ENCODE measurements around the gene SEMA4B. TPM values are rescaled to one million over a fixed set of nuclear protein-coding genes. Genes with fewer than 3 reads are reported as not detected.
A peak's percentile ranks its signal among the peaks of the same experiment; 100 is the strongest.

Gene SEMA4B
- total RNA-seq (2021; fragmentation: NEBNext Ultra II Directional; extraction: Animal tissue kit (Norgen Biotek cat#: 25700)) (42.7 and 43.6 TPM in 2 replicates), polyA plus RNA-seq (2011; rRNA removed) (43.0 and 62.4 TPM in 2 replicates), polyA minus RNA-seq (2011; rRNA and poly(A)+ RNA removed) (34.0 and 63.8 TPM in 2 replicates)
- polyA plus RNA-seq (2011; cell fraction: cytosol; rRNA removed): 31.1 TPM
- polyA plus RNA-seq (2011; cell fraction: nucleus; rRNA removed): 103 TPM
- polyA plus RNA-seq (2012, experiment 1 of 2): 29.8 to 49.9 TPM (median 46.1 TPM) in 4 replicates
- 37.6 TPM for polyA plus RNA-seq (2012, experiment 2 of 2)
- 71.9 TPM for polyA plus RNA-seq (2013, experiment 1 of 2)
- polyA plus RNA-seq (2013, experiment 2 of 2): 65.7 TPM
- polyA minus RNA-seq (2011; cell fraction: cytosol; rRNA and poly(A)+ RNA removed): 52.3 TPM
- polyA minus RNA-seq (2011; cell fraction: nucleus; rRNA and poly(A)+ RNA removed): 41.9 TPM
- long read RNA-seq, experiment 1, transcript SEMA4B-202 (14 exons, 3,807 nt): major isoform, 10 of 41 reads
- long read RNA-seq, experiment 1, partial matches to known transcripts: 12 of 41 reads
- long read RNA-seq, experiment 1, other reads (novel, unspliced or antisense): 18 of 41 reads
- long read RNA-seq, experiment 2: 0 reads

GRCh38 chr15:90201130-90201943 is at the start of gene SEMA4B:
TSS of gene SEMA4B (plus strand) at chr15:90201330. CDS start at chr15:90201579, 249 bp downstream.
- H2BK20ac ChIP-seq (ENCODE audit: low read length): peak within 1 kb of the TSS; percentile 80; the same call in 1 of the 2 replicates
- CTCF ChIA-PET (ENCODE audit: partially characterized antibody): interaction anchor here (0.6 to 12.6 kb wide), 15 partner anchors 10 to 1395 kb away, joined by 3 to 182 read pairs (median 3); partner anchors contain the start of genes CIB1, GDPGP1 and IDH2
- peak within 1 kb of the TSS; percentile 65; the same call in 1 of the 2 replicates for H2AFZ ChIP-seq (ENCODE audit: low read length)
- H4K91ac ChIP-seq (replicated peaks; ENCODE audit: insufficient read length, low read length): peak within 1 kb of the TSS; percentile 92
- H3K79me2 ChIP-seq (ENCODE audit: control insufficient read depth in 1 of 2, insufficient read depth in 2 of 2, low read length in 2 of 2): peaks cover 9 to 41% of the 10 kb centered on the region in 2 experiments
- 3% methylated on average over 17 of the region's 88 CpGs; no CpG with 5 or more reads in 1 of the 2 experiments for WGBS, 2 experiments (ENCODE audit: extremely low coverage in 1 of 2, insufficient coverage in 1 of 2, insufficient read length in 1 of 2, insufficient replicate concordance in 2 of 2, low coverage in 1 of 2, low lambda C conversion rate in 2 of 2, missing lambda C conversion rate in 1 of 2)
- peak within 1 kb of the TSS; percentile 93 for H4K8ac ChIP-seq (ENCODE audit: extremely low read depth, insufficient read depth, low read length)
- H2BK12ac ChIP-seq (ENCODE audit: low read depth, low read length): peak within 1 kb of the TSS; percentile 80; the same call in 1 of the 2 replicates
- H4K5ac ChIP-seq (ENCODE audit: insufficient read length, low read depth, low read length): peak within 1 kb of the TSS; percentile 83
- peak within 1 kb of the TSS; percentile 95 for H3K18ac ChIP-seq (ENCODE audit: extremely low read depth, low read length)
- no peaks in the 10 kb centered on the region for H3K27me3 ChIP-seq (replicated peaks in 1 of 4; ENCODE audit: control insufficient read depth in 3 of 4, extremely low read depth in 1 of 4, insufficient read depth in 3 of 4, low read length in 3 of 4)
- peak within 1 kb of the TSS; percentile 87 for H3K56ac ChIP-seq (replicated peaks; ENCODE audit: insufficient read length, low read depth, low read length)
- peaks cover 0 to 21% (median 7%) of the 10 kb centered on the region in 4 experiments; a peak in 5 of 7 replicates for H3K4me1 ChIP-seq (replicated peaks in 1 of 4; ENCODE audit: control insufficient read depth in 3 of 4, insufficient read depth in 4 of 4, low read length in 3 of 4)
- H2BK15ac ChIP-seq (ENCODE audit: low read length): peak within 1 kb of the TSS; percentile 72; the same call in 1 of the 2 replicates
- DNase-seq (ENCODE audit: low read depth in 1 of 2, low spot score in 2 of 2): peak in 1 of 2 experiments; percentile 90
- peak within 1 kb of the TSS; percentile 55 to 95 (median 81) for H3K4me3 ChIP-seq (ENCODE audit: extremely low read depth in 1 of 4, insufficient read depth in 2 of 4, low read depth in 3 of 4, low read length in 4 of 4)
- H3K23me2 ChIP-seq (ENCODE audit: low read depth, low read length): peaks cover 16% of the 10 kb centered on the region
- FAIRE-seq: no peak
- peak within 1 kb of the TSS; percentile 85 to 86 for H3K4me2 ChIP-seq (ENCODE audit: insufficient read depth in 1 of 2, low read depth in 2 of 2, low read length in 2 of 2)
- H3K9ac ChIP-seq (replicated peaks in 1 of 4; ENCODE audit: extremely low read depth in 1 of 4, low read depth in 3 of 4, low read length in 3 of 4): peak within 1 kb of the TSS; percentile 55 to 85 (median 62)
- H3K36me3 ChIP-seq (ENCODE audit: control insufficient read depth in 2 of 4, insufficient read depth in 4 of 4, low read length in 3 of 4): peaks cover 0 to 2% (median 0%) of the 10 kb centered on the region in 4 experiments; a peak in 4 of 8 replicates
- H3K27ac ChIP-seq (ENCODE audit: low read depth, low read length): peak within 1 kb of the TSS; percentile 64; the same call in 1 of the 2 replicates
- H2BK5ac ChIP-seq (ENCODE audit: low read depth, low read length): peak within 1 kb of the TSS; percentile 91; the same call in 1 of the 2 replicates
- peaks cover 15% of the 10 kb centered on the region for H3K79me1 ChIP-seq (ENCODE audit: low read depth, low read length)
- H3K4ac ChIP-seq (replicated peaks; ENCODE audit: insufficient read length, low read depth, low read length): peak within 1 kb of the TSS; percentile 57
- H2BK120ac ChIP-seq (replicated peaks; ENCODE audit: low read depth, low read length): peak within 1 kb of the TSS; percentile 82
- no peaks in the 10 kb centered on the region for H3K9me3 ChIP-seq (ENCODE audit: insufficient read depth in 2 of 2, low read depth in 1 of 2, low read length in 1 of 2)
- POLR2A ChIA-PET (ENCODE audit: partially characterized antibody): interaction anchor here (0.7 to 3.3 kb wide), 19 partner anchors 9 to 307 kb away, joined by 3 to 25 read pairs (median 4); partner anchors contain the start of genes AP3S2, CIB1, GDPGP1 and IDH2
- no peak within 1 kb of the TSS for H2AK5ac ChIP-seq (ENCODE audit: low read depth, low read length)
- peaks cover 6 to 27% of the 10 kb centered on the region in 2 experiments for H4K20me1 ChIP-seq (replicated peaks in 1 of 2; ENCODE audit: control insufficient read depth in 1 of 2, insufficient read depth in 2 of 2, low read length in 2 of 2)
- H3K23ac ChIP-seq (ENCODE audit: insufficient read length): peak within 1 kb of the TSS; percentile 71
- H3K14ac ChIP-seq (ENCODE audit: insufficient read length): no peak within 1 kb of the TSS
- no peak; a peak in 1 of 4 replicates for TF ChIP-seq SIN3A (conservative IDR thresholded peaks at IDR 0.05 in 1 of 2, IDR thresholded peaks at IDR 0.05 in 1 of 2; ENCODE audit: low read depth in 1 of 2, low read length in 2 of 2)
- TF ChIP-seq ASH2L (IDR thresholded peaks at IDR 0.05; ENCODE audit: low read length): peak; percentile 60
- TF ChIP-seq, protein P1, sequence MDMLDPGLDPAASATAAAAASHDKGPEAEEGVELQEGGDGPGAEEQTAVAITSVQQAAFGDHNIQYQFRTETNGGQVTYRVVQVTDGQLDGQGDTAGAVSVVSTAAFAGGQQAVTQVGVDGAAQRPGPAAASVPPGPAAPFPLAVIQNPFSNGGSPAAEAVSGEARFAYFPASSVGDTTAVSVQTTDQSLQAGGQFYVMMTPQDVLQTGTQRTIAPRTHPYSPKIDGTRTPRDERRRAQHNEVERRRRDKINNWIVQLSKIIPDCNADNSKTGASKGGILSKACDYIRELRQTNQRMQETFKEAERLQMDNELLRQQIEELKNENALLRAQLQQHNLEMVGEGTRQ (IDR thresholded peaks at IDR 0.05; ENCODE audit: low read length): no peak
- TF ChIP-seq RFX5 (IDR thresholded peaks at IDR 0.05; ENCODE audit: borderline replicate concordance, low read depth, low read length): no peak
- peak; percentile 89 for TF ChIP-seq KDM4A (IDR thresholded peaks at IDR 0.05; ENCODE audit: low read depth, low read length, severe bottlenecking)
- no peak for TF ChIP-seq BRCA1 (IDR thresholded peaks at IDR 0.05; ENCODE audit: low read depth, low read length)
